OCI-LY7 (cell line): ENCODE data around the gene PLCL1. TPM values are rescaled to one million over a fixed set of nuclear protein-coding genes. Genes with fewer than 3 reads are reported as not detected.

Experiments used
- BruUV-seq: library from RNA; stranded (reverse); fragments of 400-500 nt; replicated peaks from 2 replicates; lab custom pipeline; 2021; lab: Mats Ljungman, UMichigan
- CTCF ChIA-PET: fragments of 300-600 bp; sonication (Branson Sonifier 250); formaldehyde crosslinking; loops from one replicate; lab custom pipeline; 2022; ENCODE audit warnings: antibody characterized with exemption; ENCODE audit not compliant: unreplicated experiment; lab: Charles Lee
- POLR2A ChIA-PET: fragments of 300-600 bp; sonication (Branson Sonifier 250); formaldehyde crosslinking; loops from one replicate; lab custom pipeline; 2022; ENCODE audit warnings: antibody characterized with exemption; lab: Charles Lee
- DNase-seq: peaks from one replicate; pipeline ENCODE4 v3.0.0-alpha.2; 2015; ENCODE audit warnings: low spot score
- H2AFZ ChIP-seq: fragments of 200-600 bp; sonication (generic), shearing (Covaris generic); 2 replicates; pipeline ENCODE4 v1.6.1; 2014; ENCODE audit warnings: mild to moderate bottlenecking, antibody characterized with exemption, low read length, moderate library complexity
- H3K27ac ChIP-seq: fragments of 200-600 bp; sonication (generic); 2 replicates; pipeline ENCODE4 v1.5.1; 2014; ENCODE audit warnings: mixed run types, low read depth, mild to moderate bottlenecking, moderate library complexity, low read length, inconsistent platforms; ENCODE audit not compliant: poor library complexity, severe bottlenecking
- H3K36me3 ChIP-seq: fragments of 200-600 bp; sonication (generic); 2 replicates; pipeline ENCODE4 v1.6.1; 2014; ENCODE audit warnings: mild to moderate bottlenecking, antibody characterized with exemption, low read length, moderate library complexity, mixed read lengths; ENCODE audit not compliant: insufficient read depth
- H3K4me1 ChIP-seq: fragments of 200-600 bp; sonication (generic); 2 replicates; pipeline ENCODE4 v1.5.1; 2014; ENCODE audit warnings: mild to moderate bottlenecking, low read length; ENCODE audit not compliant: insufficient read depth, poor library complexity, severe bottlenecking
- H3K4me2 ChIP-seq: fragments of 200-600 bp; sonication (generic); 2 replicates; pipeline ENCODE4 v1.6.1; 2014; ENCODE audit warnings: mild to moderate bottlenecking, low read length
- H3K4me3 ChIP-seq: fragments of 200-600 bp; sonication (generic); 2 replicates; pipeline ENCODE4 v1.5.1; 2014; ENCODE audit warnings: mild to moderate bottlenecking, low read depth, low read length; ENCODE audit not compliant: poor library complexity, severe bottlenecking
- H3K79me2 ChIP-seq: fragments of 200-600 bp; sonication (generic); 2 replicates; pipeline ENCODE4 v1.6.1; 2016; ENCODE audit warnings: low read depth, mild to moderate bottlenecking, low read length, moderate library complexity, mixed read lengths; ENCODE audit not compliant: insufficient read depth
- H3K9me2 ChIP-seq: fragments of 200-600 bp; sonication (generic); 2 replicates; pipeline ENCODE4 v1.6.1; 2016; ENCODE audit warnings: mild to moderate bottlenecking, low read length, mixed read lengths; ENCODE audit not compliant: insufficient read depth
- H3K9me3 ChIP-seq: fragments of 200-600 bp; sonication (generic); 2 replicates; pipeline ENCODE4 v1.6.1; 2014; ENCODE audit warnings: mild to moderate bottlenecking, mixed run types, low read length, mixed read lengths
- H4K20me1 ChIP-seq: fragments of 200-600 bp; sonication (generic); 2 replicates; pipeline ENCODE4 v1.6.1; 2014; ENCODE audit warnings: mild to moderate bottlenecking, antibody characterized with exemption, low read length, moderate library complexity, mixed read lengths; ENCODE audit not compliant: insufficient read depth
- CTCF ChIP-seq: fragments of 200-600 bp; sonication (generic); conservative IDR thresholded peaks from 2 replicates; pipeline ENCODE4 v1.5.1; 2014; ENCODE audit warnings: mild to moderate bottlenecking, antibody characterized with exemption, low read length, moderate library complexity, mixed read lengths
- EZH2phosphoT487 ChIP-seq: fragments of 200-600 bp; sonication (generic); IDR thresholded peaks from 2 replicates; pipeline ENCODE4 v1.6.1; 2018; ENCODE audit warnings: low read depth, borderline replicate concordance, mild to moderate bottlenecking, mixed run types, antibody characterized with exemption, low read length, moderate library complexity, mixed read lengths
- intact Hi-C: fragments of 100-400 bp; cut with micrococcal nuclease; formaldehyde crosslinking; loops from one replicate; pipeline ENCODE4 v1.10.0; 2022; ENCODE audit not compliant: unreplicated experiment
- total RNA-seq, 2 experiments: library from RNA; depleted of rRNA in 1 of 2; stranded (reverse); fragments of >200 nt in 1 of 2; shearing (Covaris generic) in 1 of 2; gene quantifications; 2 replicates each; pipeline ENCODE4 v1.2.3, GENCODE V29; 2014 to 2022

PLCL1 gene
- total RNA-seq, 2 experiments from 2014 or later = 0.03 TPM; not detected in 1

- Histone ChIP-seq H3K36me3 (no peaks in the 10 kb centered on the region), H2AFZ (no peak overlapping the region), H3K27ac (no peak overlapping the region), H3K9me3 (no peaks in the 10 kb centered on the region), H3K4me2 (no peak overlapping the region), H3K4me3 (no peak overlapping the region), H3K4me1 (no peaks in the 10 kb centered on the region), H3K79me2 (no peaks in the 10 kb centered on the region), H3K9me2 (no peaks in the 10 kb centered on the region), H4K20me1 (no peaks in the 10 kb centered on the region)
- ChIA-PET POLR2A (interaction anchor here (0.7 kb wide), 1 partner anchor 840 kb away, joined by 3 read pairs; no protein-coding TSS in a partner anchor), CTCF (no interaction called here)
- TF ChIP-seq EZH2phosphoT487 = no peak
- no peak for TF ChIP-seq CTCF
- DNase-seq = no peak
- BruUV-seq = no TSS peak
- intact Hi-C loops = no loop called here
These were observed 357.9 kb downstream of the PLCL1 start for GRCh38 chr2:198162276-198162675.

- Histone ChIP-seq H3K9me2 (no peaks in the 10 kb centered on the region), H3K27ac (no peak overlapping the region), H2AFZ (no peak overlapping the region), H3K4me2 (no peak overlapping the region), H3K4me1 (no peaks in the 10 kb centered on the region), H3K9me3 (no peaks in the 10 kb centered on the region), H3K36me3 (no peaks in the 10 kb centered on the region), H3K79me2 (no peaks in the 10 kb centered on the region), H3K4me3 (no peak overlapping the region), H4K20me1 (no peaks in the 10 kb centered on the region)
- no peak for DNase-seq
- TF ChIP-seq CTCF (no peak), EZH2phosphoT487 (no peak)
- CTCF ChIA-PET = no interaction called here
- POLR2A ChIA-PET = no interaction called here
- intact Hi-C loops = no loop called here
- BruUV-seq = no TSS peak
These were observed 360.4 kb downstream of the PLCL1 start for GRCh38 chr2:198164843-198165242.

GRCh38 chr2:198165289-198165688, 360.9 kb downstream of the PLCL1 start:
- POLR2A ChIA-PET = no interaction called here
- Histone ChIP-seq H3K36me3 (no peaks in the 10 kb centered on the region), H3K4me2 (no peak overlapping the region), H3K27ac (no peak overlapping the region), H3K9me3 (no peaks in the 10 kb centered on the region), H2AFZ (no peak overlapping the region), H4K20me1 (no peaks in the 10 kb centered on the region), H3K4me1 (no peaks in the 10 kb centered on the region), H3K4me3 (no peak overlapping the region), H3K79me2 (no peaks in the 10 kb centered on the region), H3K9me2 (no peaks in the 10 kb centered on the region)
- BruUV-seq = no TSS peak
- DNase-seq = no peak
- CTCF ChIA-PET = no interaction called here
- intact Hi-C loops = no loop called here
- TF ChIP-seq CTCF (no peak), EZH2phosphoT487 (no peak)
